22Rv1 (cell line): ENCODE measurements around the gene CD7.

Experiments used
- ZFX ChIP-seq: fragments of 450-650 bp; IDR thresholded peaks from 2 replicates; pipeline ENCODE4 v1.6.1; 2017; ENCODE audit warnings: antibody characterized with exemption, borderline replicate concordance
- TF ChIP-seq, protein P1 (sequence below): fragments of 450-650 bp; IDR thresholded peaks from 2 replicates; pipeline ENCODE4 v1.5.1; 2017; ENCODE audit warnings: mild to moderate bottlenecking

DNA sequence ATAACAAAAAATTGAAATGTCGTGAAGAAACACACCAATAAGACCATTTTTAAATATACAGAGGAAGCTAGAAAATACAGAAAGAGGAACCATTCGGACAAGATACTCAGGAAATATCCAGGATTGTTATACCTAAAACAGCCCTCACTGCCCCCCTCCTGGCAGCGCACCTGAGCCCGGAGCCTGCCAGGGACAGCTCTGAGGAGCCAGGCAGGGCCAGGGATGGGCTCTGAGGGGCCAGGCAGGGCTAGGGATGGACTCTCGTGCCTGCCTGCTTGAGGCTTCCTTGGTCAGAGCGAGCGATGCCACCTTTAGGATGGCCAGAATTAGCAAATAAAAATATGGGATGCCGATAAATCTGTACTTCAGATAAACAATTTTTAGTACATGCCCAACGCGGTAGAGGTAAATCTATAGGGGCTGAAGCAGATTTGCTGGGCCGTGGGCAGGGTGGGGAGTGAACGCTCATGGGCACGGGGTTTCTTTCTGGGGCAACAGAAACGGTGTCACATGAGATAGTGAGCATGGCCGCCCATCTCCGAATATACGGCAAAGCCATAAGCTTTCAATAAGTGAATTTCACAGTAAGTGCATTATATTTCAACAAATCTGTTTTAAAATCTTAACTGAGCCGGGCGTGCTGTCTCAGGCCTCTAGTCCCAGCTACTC, 25.7 kb downstream of the CD7 start:
- TF ChIP-seq, protein P1, sequence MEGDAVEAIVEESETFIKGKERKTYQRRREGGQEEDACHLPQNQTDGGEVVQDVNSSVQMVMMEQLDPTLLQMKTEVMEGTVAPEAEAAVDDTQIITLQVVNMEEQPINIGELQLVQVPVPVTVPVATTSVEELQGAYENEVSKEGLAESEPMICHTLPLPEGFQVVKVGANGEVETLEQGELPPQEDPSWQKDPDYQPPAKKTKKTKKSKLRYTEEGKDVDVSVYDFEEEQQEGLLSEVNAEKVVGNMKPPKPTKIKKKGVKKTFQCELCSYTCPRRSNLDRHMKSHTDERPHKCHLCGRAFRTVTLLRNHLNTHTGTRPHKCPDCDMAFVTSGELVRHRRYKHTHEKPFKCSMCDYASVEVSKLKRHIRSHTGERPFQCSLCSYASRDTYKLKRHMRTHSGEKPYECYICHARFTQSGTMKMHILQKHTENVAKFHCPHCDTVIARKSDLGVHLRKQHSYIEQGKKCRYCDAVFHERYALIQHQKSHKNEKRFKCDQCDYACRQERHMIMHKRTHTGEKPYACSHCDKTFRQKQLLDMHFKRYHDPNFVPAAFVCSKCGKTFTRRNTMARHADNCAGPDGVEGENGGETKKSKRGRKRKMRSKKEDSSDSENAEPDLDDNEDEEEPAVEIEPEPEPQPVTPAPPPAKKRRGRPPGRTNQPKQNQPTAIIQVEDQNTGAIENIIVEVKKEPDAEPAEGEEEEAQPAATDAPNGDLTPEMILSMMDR: no peak
- no peak for TF ChIP-seq ZFX
